WTC11 (cell line): ENCODE data around the gene TMPRSS3. TPM values are rescaled to one million over a fixed set of nuclear protein-coding genes. Genes with fewer than 3 reads are reported as not detected.

Experiments
- ATAC-seq: fragments of 200-7000 bp; cut with Tn5 transposase; 2 replicates; pipeline ENCODE4 v1.10.0; 2021; ENCODE audit warnings: mild to moderate bottlenecking, moderate library complexity
- CTCF ChIA-PET: fragments of 300-600 bp; sonication (Branson Sonifier 250); formaldehyde crosslinking; loops from one replicate; lab custom pipeline; 2021; ENCODE audit warnings: antibody characterized with exemption; lab: Charles Lee
- POLR2A ChIA-PET: fragments of 350-600 bp; sonication (Branson Sonifier 250); formaldehyde crosslinking; loops from one replicate; lab custom pipeline; 2021; ENCODE audit warnings: antibody characterized with exemption; lab: Charles Lee
- DNase-seq: peaks from one replicate; pipeline ENCODE4 v3.0.0; 2021; ENCODE audit warnings: low spot score
- H3K27ac Mint-ChIP-seq: 2 replicates; pipeline ENCODE4 v1.8.0; 2021; ENCODE audit warnings: mixed read lengths
- H3K27me3 Mint-ChIP-seq: 2 replicates; pipeline ENCODE4 v1.8.0; 2021; ENCODE audit warnings: low read depth, mild to moderate bottlenecking, moderate library complexity, mixed read lengths
- H3K36me3 Mint-ChIP-seq: 2 replicates; pipeline ENCODE4 v1.8.0; 2021; ENCODE audit warnings: mixed read lengths
- H3K4me1 Mint-ChIP-seq: 2 replicates; pipeline ENCODE4 v1.8.0; 2022; ENCODE audit warnings: mixed read lengths
- H3K4me3 Mint-ChIP-seq: 2 replicates; pipeline ENCODE4 v1.8.0; 2021; ENCODE audit warnings: mild to moderate bottlenecking, moderate library complexity, mixed read lengths
- H3K9me3 Mint-ChIP-seq: 2 replicates; pipeline ENCODE4 v1.8.0; 2021; ENCODE audit warnings: mixed read lengths
- ATF1 ChIP-seq: sonication (generic); formaldehyde crosslinking; IDR thresholded peaks from 2 replicates; pipeline ENCODE4 v1.8.1; 2023; ENCODE audit warnings: mild to moderate bottlenecking, moderate library complexity, missing genetic modification reagents
- CBFB ChIP-seq: sonication (generic); formaldehyde crosslinking; IDR thresholded peaks from 2 replicates; pipeline ENCODE4 v1.8.1; 2022; ENCODE audit warnings: mild to moderate bottlenecking, low read depth, missing genetic modification reagents
- CDX4 ChIP-seq: fragments of 250-450 bp; sonication (Bioruptor Pico); IDR thresholded peaks from 2 replicates; pipeline ENCODE4 v1.9.0; 2021; ENCODE audit warnings: moderate library complexity, mild to moderate bottlenecking, inconsistent platforms, borderline replicate concordance
- CREB1 ChIP-seq: sonication (generic); formaldehyde crosslinking; IDR thresholded peaks from 2 replicates; pipeline ENCODE4 v1.8.0; 2023; ENCODE audit warnings: mild to moderate bottlenecking, missing genetic modification reagents
- ESRRA ChIP-seq: sonication (generic); formaldehyde crosslinking; IDR thresholded peaks from 2 replicates; pipeline ENCODE4 v1.8.1; 2022; ENCODE audit warnings: mild to moderate bottlenecking, missing genetic modification reagents, borderline replicate concordance
- ETV6 ChIP-seq: sonication (generic); formaldehyde crosslinking; IDR thresholded peaks from 2 replicates; pipeline ENCODE4 v1.8.1; 2022; ENCODE audit warnings: mild to moderate bottlenecking, missing genetic modification reagents
- JUN ChIP-seq: sonication (generic); formaldehyde crosslinking; IDR thresholded peaks from 2 replicates; pipeline ENCODE4 v1.8.0; 2023; ENCODE audit warnings: mild to moderate bottlenecking, missing genetic modification reagents
- MLX ChIP-seq: sonication (generic); formaldehyde crosslinking; IDR thresholded peaks from 2 replicates; pipeline ENCODE4 v1.8.1; 2023; ENCODE audit warnings: mild to moderate bottlenecking, missing genetic modification reagents, moderate library complexity
- NFATC4 ChIP-seq: fragments of 250-450 bp; sonication (Bioruptor Pico); IDR thresholded peaks from 2 replicates; pipeline ENCODE4 v1.9.0; 2021; ENCODE audit warnings: mild to moderate bottlenecking
- NFYB ChIP-seq: sonication (generic); formaldehyde crosslinking; conservative IDR thresholded peaks from 2 replicates; pipeline ENCODE4 v1.8.0; 2022; ENCODE audit warnings: low read depth, missing genetic modification reagents
- OVOL2 ChIP-seq: fragments of 250-450 bp; sonication (Bioruptor Pico); IDR thresholded peaks from 2 replicates; pipeline ENCODE4 v1.9.0; 2021; ENCODE audit warnings: mild to moderate bottlenecking, borderline replicate concordance
- PREB ChIP-seq: sonication (generic); formaldehyde crosslinking; IDR thresholded peaks from 2 replicates; pipeline ENCODE4 v1.8.1; 2022; ENCODE audit warnings: mild to moderate bottlenecking, missing genetic modification reagents, moderate library complexity, borderline replicate concordance
- RELA ChIP-seq: sonication (generic); formaldehyde crosslinking; IDR thresholded peaks from 2 replicates; pipeline ENCODE4 v1.8.1; 2022; ENCODE audit warnings: missing genetic modification reagents, mild to moderate bottlenecking, borderline replicate concordance
- RORB ChIP-seq: fragments of 250-450 bp; sonication (Bioruptor Pico); IDR thresholded peaks from 2 replicates; pipeline ENCODE4 v1.9.0; 2021; ENCODE audit warnings: mild to moderate bottlenecking
- STAT6 ChIP-seq: sonication (generic); formaldehyde crosslinking; conservative IDR thresholded peaks from 2 replicates; pipeline ENCODE4 v1.8.1; 2023; ENCODE audit warnings: mild to moderate bottlenecking, low read depth, missing genetic modification reagents, moderate library complexity
- TCF7 ChIP-seq: sonication (generic); formaldehyde crosslinking; IDR thresholded peaks from 2 replicates; pipeline ENCODE4 v1.8.0; 2022; ENCODE audit warnings: mild to moderate bottlenecking, low read depth, missing genetic modification reagents, moderate library complexity
- TEAD1 ChIP-seq: sonication (generic); formaldehyde crosslinking; IDR thresholded peaks from 2 replicates; pipeline ENCODE4 v1.8.0; 2022; ENCODE audit warnings: mild to moderate bottlenecking, missing genetic modification reagents
- ZBTB21 ChIP-seq: sonication (generic); formaldehyde crosslinking; IDR thresholded peaks from 2 replicates; pipeline ENCODE4 v1.8.1; 2023; ENCODE audit warnings: mild to moderate bottlenecking, missing genetic modification reagents, borderline replicate concordance
- ZNF263 ChIP-seq: sonication (generic); formaldehyde crosslinking; IDR thresholded peaks from 2 replicates; pipeline ENCODE4 v1.8.1; 2022; ENCODE audit warnings: low read depth, mild to moderate bottlenecking, moderate library complexity, missing genetic modification reagents
- ZNF671 ChIP-seq: fragments of 250-450 bp; sonication (Bioruptor Pico); IDR thresholded peaks from 2 replicates; pipeline ENCODE4 v1.8.0; 2021; ENCODE audit warnings: mild to moderate bottlenecking
- total RNA-seq: library from RNA; stranded (reverse); gene quantifications from 3 replicates; pipeline ENCODE4 v1.2.3, GENCODE V29; 2021
- TF ChIP-seq, protein P1 (sequence below): fragments of 250-450 bp; sonication (Bioruptor Pico); conservative IDR thresholded peaks from 2 replicates; pipeline ENCODE4 v1.9.0; 2021; ENCODE audit warnings: mild to moderate bottlenecking
- TF ChIP-seq, protein P2 (sequence below): sonication (generic); formaldehyde crosslinking; IDR thresholded peaks from 2 replicates; pipeline ENCODE4 v1.8.1; 2023; ENCODE audit warnings: mild to moderate bottlenecking, missing genetic modification reagents
- TF ChIP-seq, protein P3 (sequence below): fragments of 250-450 bp; sonication (Bioruptor Pico); IDR thresholded peaks from 2 replicates; pipeline ENCODE4 v1.9.0; 2021; ENCODE audit warnings: mild to moderate bottlenecking

The TMPRSS3 gene
- total RNA-seq, 1 experiment from 2014 or later, result 0.39 TPM

GRCh38 chr21:42426424-42426823 is 30.6 kb upstream of the TMPRSS3 start:
- Mint-ChIP-seq H3K4me1 (no peaks in the 10 kb centered on the region), H3K4me3 (no peak overlapping the region), H3K27me3 (no peaks in the 10 kb centered on the region; the same call in 1 of the 2 replicates), H3K27ac (no peak overlapping the region), H3K36me3 (no peaks in the 10 kb centered on the region), H3K9me3 (peaks cover 3% of the 10 kb centered on the region; the same call in 1 of the 2 replicates)
- ChIA-PET CTCF (interaction anchor here (1.7 kb wide), 1 partner anchor 116 kb away, joined by 5 read pairs; no protein-coding TSS in a partner anchor), POLR2A (no interaction called here)
- DNase-seq, result no peak
- no peak for ATAC-seq
- TF ChIP-seq PREB (CRISPR knock-in tag) (no peak), ETV6 (CRISPR knock-in tag) (no peak), ZBTB21 (CRISPR knock-in tag) (no peak), NFATC4 (no peak), MLX (no peak), CREB1 (no peak), RELA (CRISPR knock-in tag) (no peak), TEAD1 (CRISPR knock-in tag) (no peak), CDX4 (no peak), TCF7 (CRISPR knock-in tag) (no peak)
- TF ChIP-seq, protein P1, sequence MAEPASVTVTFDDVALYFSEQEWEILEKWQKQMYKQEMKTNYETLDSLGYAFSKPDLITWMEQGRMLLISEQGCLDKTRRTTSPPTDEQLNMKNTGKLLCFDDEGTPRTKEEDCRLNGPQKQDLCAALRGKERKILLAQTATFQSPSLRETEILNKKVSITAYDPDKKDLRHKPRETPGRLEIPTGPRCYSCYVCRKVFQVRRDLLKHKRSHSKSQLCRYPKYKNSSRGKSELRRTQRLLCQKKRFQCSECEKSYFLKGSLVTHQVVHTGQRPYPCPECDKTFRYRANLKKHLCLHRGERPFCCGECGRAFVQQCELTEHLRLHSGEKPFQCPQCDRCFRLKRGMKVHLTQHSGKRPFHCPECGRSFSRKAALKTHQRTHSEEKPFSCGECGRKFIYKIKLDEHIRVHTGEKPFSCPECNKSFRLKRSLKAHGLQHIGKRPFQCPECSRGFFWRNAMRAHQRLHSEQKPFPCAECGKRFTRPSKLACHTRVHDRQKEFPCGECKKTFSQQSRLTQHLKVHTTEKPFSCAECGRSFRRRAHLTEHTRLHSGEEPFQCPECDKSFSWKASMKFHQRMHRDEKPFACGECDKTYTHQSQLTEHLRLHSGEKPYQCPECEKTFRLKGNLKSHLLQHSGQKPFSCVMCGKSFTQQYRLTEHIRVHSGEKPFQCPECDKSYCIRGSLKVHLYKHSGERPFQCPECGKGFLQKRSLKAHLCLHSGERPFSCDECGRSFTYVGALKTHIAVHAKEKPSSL, result no peak

- ChIA-PET CTCF (interaction anchor here (1.7 kb wide), 1 partner anchor 115 kb away, joined by 5 read pairs; no protein-coding TSS in a partner anchor), POLR2A (no interaction called here)
- DNase-seq (no peak), ATAC-seq (no peak)
- Mint-ChIP-seq H3K4me1 (no peaks in the 10 kb centered on the region), H3K27me3 (no peaks in the 10 kb centered on the region; the same call in 1 of the 2 replicates), H3K9me3 (peaks cover 9% of the 10 kb centered on the region), H3K27ac (no peak overlapping the region), H3K4me3 (no peak overlapping the region), H3K36me3 (no peaks in the 10 kb centered on the region)
- TF ChIP-seq OVOL2 (no peak), CBFB (no peak), STAT6 (no peak), ETV6 (CRISPR knock-in tag) (no peak), RORB (CRISPR knock-in tag) (no peak), ZNF263 (CRISPR knock-in tag) (no peak), ATF1 (CRISPR knock-in tag) (no peak), NFYB (CRISPR knock-in tag) (no peak), ESRRA (no peak), ZNF671 (CRISPR knock-in tag) (no peak), MLX (no peak), JUN (CRISPR knock-in tag) (no peak)
- TF ChIP-seq, protein P2, sequence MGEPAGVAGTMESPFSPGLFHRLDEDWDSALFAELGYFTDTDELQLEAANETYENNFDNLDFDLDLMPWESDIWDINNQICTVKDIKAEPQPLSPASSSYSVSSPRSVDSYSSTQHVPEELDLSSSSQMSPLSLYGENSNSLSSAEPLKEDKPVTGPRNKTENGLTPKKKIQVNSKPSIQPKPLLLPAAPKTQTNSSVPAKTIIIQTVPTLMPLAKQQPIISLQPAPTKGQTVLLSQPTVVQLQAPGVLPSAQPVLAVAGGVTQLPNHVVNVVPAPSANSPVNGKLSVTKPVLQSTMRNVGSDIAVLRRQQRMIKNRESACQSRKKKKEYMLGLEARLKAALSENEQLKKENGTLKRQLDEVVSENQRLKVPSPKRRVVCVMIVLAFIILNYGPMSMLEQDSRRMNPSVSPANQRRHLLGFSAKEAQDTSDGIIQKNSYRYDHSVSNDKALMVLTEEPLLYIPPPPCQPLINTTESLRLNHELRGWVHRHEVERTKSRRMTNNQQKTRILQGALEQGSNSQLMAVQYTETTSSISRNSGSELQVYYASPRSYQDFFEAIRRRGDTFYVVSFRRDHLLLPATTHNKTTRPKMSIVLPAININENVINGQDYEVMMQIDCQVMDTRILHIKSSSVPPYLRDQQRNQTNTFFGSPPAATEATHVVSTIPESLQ (CRISPR knock-in tag), result no peak
- TF ChIP-seq, protein P3, sequence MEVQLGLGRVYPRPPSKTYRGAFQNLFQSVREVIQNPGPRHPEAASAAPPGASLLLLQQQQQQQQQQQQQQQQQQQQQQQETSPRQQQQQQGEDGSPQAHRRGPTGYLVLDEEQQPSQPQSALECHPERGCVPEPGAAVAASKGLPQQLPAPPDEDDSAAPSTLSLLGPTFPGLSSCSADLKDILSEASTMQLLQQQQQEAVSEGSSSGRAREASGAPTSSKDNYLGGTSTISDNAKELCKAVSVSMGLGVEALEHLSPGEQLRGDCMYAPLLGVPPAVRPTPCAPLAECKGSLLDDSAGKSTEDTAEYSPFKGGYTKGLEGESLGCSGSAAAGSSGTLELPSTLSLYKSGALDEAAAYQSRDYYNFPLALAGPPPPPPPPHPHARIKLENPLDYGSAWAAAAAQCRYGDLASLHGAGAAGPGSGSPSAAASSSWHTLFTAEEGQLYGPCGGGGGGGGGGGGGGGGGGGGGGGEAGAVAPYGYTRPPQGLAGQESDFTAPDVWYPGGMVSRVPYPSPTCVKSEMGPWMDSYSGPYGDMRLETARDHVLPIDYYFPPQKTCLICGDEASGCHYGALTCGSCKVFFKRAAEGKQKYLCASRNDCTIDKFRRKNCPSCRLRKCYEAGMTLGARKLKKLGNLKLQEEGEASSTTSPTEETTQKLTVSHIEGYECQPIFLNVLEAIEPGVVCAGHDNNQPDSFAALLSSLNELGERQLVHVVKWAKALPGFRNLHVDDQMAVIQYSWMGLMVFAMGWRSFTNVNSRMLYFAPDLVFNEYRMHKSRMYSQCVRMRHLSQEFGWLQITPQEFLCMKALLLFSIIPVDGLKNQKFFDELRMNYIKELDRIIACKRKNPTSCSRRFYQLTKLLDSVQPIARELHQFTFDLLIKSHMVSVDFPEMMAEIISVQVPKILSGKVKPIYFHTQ, result no peak
Measured at GRCh38 chr21:42425591-42425990, 29.7 kb upstream of the TMPRSS3 start.
